Middle frontal gyrus (tissue), 1 donor: Measurements from ENCODE around the gene CCDC91.
"Not testable (repeated sequence)": the region's sequence is repeated elsewhere in the genome, so short reads cannot be mapped to it uniquely, and the experiment has no call there.

Experiments used
- DNase-seq: peaks from one replicate; pipeline ENCODE4 v3.0.0-alpha.2; 2015; ENCODE audit warnings: low spot score; ENCODE audit errors: extremely low spot score

The CCDC91 gene

DNA sequence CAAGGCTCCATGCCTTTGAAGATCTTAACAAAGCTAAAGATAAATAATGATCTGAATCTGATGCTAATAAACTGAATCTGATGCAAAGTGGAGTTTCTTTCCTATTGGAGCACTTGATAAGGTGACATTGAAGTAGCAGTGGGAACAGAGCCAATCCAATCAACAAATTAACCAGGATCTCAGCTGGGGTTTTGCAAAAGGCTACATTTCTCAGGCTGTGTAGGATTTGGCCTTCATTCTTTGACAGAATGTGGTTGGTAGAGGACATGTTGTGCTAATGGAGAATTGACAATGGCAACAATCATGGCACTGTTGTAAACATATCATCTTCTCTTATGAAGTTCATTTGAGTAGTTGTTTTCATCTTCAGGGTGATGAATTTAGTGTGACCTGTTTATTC, 164.9 kb downstream of the CCDC91 start:
- DNase-seq, result no peak

- DNase-seq, result no peak
Observed at GRCh38 chr12:28360253-28360652, 170.0 kb downstream of the CCDC91 start.

GRCh38 chr12:28367326-28367725, 177.1 kb downstream of the CCDC91 start:
- no peak for DNase-seq

DNA sequence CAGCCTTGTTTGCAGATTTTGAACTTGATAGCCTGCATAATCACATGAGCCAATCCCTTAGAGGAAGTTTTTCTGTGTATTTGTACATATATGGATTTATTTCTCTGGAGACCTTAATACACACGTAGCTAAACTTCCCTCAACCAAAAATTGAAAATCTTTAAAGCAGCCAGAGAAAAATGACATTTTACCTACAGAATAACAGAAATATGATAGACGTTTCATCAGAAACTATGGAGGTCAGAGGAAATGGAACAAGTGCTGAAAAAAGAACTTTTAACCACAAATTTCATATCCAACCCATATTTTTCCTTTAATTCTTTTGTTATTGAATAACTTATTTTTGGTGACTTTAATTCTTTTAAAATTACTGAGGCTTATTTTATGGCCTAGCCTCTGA, 177.7 kb downstream of the CCDC91 start:
- no peak for DNase-seq

- no peak for DNase-seq
Observed at GRCh38 chr12:28369483-28369882, 179.2 kb downstream of the CCDC91 start.

DNA sequence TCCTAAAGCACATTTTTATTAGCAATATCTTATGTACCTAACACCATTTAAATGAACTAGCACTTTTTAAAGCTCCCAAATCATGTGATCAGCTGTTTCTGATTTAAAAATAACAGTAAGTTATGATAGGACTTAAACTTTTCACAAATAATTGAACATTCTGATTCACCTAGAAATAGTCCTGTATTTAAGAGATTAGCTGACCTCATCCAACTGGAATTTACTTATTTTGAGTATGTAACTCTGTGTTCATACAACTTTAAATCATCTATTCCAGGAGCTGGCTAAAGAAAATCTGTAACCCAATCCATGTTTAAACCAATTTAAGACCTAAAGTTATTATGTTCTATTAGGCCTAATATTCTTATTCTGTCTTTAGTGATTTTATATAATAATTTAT, 184.3 kb downstream of the CCDC91 start:
- no peak for DNase-seq

DNA sequence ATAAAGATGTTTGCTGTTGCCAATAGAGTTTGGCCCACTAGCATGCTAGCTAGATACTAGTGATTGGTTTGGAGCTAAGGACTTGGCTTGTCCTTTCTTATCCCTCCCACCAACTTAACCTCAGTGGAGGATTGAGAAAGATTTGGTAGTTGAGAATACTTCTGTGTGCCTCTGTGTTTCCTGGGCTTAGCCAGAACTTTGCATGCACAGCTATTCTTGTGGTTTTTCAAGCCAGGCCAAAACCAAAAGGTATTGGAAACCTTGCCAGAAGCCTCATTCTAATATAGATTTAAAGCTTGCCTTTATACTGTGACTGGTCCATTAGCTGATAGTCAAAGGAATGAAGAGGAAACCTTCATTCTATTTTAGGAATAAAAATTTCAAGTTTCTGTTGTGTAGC, 188.5 kb downstream of the CCDC91 start:
- DNase-seq, result no peak

- DNase-seq, result not testable (repeated sequence)
Observed at GRCh38 chr12:28379779-28380178, 189.5 kb downstream of the CCDC91 start.

DNA sequence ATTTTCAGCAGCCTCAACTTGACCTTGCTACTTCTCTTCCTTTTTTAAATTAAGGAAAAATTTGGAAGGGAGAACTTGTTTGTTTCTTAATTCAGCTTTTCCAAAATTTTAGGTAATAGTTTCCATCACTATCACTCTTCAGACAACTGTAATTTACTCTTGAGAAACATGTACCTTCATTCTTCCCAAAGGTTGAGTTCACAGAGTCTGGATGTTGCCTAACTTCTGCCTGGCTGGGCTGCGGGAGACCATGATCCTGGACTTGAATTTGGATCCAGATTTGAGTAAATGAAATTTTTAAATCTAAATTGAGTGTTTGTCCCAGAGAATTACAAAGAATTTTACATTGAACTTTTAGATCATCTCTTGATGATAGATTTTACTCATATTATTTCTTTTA, 193.1 kb downstream of the CCDC91 start:
- no peak for DNase-seq

- DNase-seq, result no peak
Observed at GRCh38 chr12:28388879-28389278, 198.6 kb downstream of the CCDC91 start.

DNA sequence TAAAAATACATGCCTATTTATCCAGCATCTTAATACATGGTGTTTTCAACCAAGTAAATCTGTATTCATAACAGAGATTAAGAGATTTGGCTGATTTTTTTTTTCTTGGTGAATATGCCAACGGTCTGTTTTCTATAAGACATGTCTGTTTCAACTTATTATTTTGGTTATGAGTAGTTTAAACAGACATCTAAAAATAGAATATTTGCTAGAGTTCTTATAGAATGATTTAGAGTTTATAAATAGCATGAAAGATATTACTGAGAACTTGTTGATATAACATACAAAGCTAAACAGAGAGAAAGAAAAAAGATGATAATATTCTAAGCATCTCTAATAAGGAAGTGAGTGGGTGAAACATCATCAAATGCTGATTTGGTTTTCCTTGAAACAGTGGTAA, 199.9 kb downstream of the CCDC91 start:
- DNase-seq, result no peak

- no peak for DNase-seq
Observed at GRCh38 chr12:28390761-28391385, 200.6 kb downstream of the CCDC91 start.

DNA sequence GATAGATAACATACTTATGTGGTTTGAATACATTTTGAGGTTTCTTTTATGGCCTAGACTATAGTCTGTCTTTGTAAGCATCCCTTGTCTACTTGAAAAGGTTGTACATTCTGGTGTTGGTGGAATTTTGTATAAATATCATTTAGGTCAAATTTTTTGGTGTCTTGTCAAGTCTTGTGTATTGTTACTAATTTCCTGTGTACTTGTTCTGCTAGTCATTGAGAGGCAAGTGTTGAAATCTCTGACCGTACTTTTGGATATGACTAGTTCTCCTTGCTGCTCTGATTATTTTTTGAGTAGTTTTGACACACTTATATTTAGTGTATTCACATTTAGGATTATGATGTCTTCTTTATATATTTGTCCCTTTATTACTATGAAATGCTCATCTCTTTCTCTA, 219.6 kb downstream of the CCDC91 start:
- no peak for DNase-seq

GRCh38 chr12:28413460-28414109, 223.3 kb downstream of the CCDC91 start:
- no peak for DNase-seq

- DNase-seq, result no peak
Observed at GRCh38 chr12:28415755-28416154, 225.5 kb downstream of the CCDC91 start.

DNA sequence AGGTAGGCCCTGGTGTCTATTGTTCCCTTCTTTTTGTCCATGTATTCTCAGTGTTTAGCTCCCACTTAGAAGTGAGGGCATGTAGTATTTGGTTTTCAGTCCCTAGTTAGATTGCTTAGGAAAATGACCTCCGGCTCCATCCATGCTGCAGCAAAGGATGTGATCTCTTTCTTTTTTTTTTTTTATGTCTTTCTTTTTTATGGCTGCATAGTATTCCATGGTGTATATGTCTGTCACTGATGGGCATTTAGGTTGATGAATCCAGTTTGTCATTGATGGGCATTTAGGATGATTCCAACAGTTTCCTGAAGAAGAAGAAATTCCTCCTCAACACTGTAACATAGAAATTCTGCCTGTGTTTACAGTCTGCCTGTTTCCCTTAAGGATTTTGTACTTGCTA, 231.1 kb downstream of the CCDC91 start:
- no peak for DNase-seq

GRCh38 chr12:28424965-28425364, 234.7 kb downstream of the CCDC91 start:
- no peak for DNase-seq

DNA sequence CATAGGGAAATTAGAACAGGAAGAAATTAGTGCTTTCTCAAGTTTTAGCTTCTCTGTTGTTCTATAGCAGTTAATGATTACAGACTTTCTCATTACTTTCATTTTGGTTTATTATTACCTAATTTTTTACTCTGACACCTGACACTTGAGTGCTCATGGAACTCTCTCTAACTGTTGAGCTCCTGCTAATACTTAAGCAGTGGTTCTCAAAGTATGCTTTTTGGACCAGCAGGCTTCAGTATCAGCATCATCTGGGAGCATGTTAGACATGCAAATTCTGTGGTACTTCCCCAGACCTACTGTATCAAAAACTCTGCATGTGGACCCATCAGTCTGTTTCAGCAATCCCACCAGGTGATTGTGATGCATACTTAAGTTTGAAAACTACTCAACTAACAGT, 235.3 kb downstream of the CCDC91 start:
- no peak for DNase-seq

DNA sequence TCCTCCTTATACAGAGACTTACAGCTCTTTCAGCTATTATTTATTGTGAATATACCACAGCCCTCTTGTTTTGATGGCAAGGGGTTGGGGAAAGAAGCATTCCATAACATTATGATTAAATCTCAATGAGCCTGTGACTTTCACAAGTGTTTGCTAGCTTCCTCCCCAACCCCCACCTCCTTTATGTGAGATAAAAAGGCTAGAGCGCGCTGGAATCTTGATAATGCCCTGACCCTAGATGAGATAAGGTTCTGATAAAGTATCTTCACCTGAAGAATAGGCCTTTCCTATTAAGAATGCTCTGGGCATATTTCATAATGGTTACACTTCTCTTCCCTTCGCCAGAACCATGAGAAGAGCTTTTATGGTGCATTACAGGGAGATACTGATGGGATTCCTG, 236.8 kb downstream of the CCDC91 start:
- DNase-seq, result no peak

GRCh38 chr12:28440081-28440608, 249.9 kb downstream of the CCDC91 start:
- DNase-seq, result no peak

GRCh38 chr12:28442101-28442500, 251.8 kb downstream of the CCDC91 start:
- DNase-seq, result no peak

DNA sequence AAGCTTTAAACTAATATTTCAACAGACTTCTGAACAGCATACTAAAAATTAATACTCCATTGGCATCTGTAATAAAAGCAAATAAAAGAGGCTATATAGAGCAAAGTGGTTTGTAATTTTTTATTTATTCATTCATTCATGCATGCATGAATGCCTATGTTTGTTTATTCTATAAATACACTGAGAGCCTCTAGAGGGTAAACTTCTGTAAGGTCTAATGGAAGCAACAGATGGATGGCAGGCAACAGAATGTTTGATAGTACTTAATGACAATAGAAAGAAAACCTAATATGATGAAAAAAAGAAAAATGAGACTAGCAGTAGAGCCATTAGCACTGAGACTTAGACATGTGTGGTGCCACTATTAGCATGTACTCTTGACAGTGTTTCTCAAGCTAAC, 253.1 kb downstream of the CCDC91 start:
- no peak for DNase-seq

- no peak for DNase-seq
Observed at GRCh38 chr12:28446031-28446430, 255.8 kb downstream of the CCDC91 start.
